Gastroesophageal sphincter (tissue), 4 donors: ENCODE data around the gene PRKG1. TPM values are rescaled to one million over a fixed set of nuclear protein-coding genes. Genes with fewer than 3 reads are reported as not detected.

Experiments
- ATAC-seq: fragments of 150-250 bp; one replicate; pipeline ENCODE4 v1.9.1; 2016; ENCODE audit warnings: mild to moderate bottlenecking, moderate library complexity
- H3K27ac ChIP-seq, 4 donors: fragments of 200-600 bp; sonication (generic) in 3 of 4; 1 replicate in 3 of 4; 2 replicates in 1 of 4; pipeline ENCODE4 v1.5.1; 2016 to 2019
- H3K27me3 ChIP-seq: fragments of 200-600 bp; sonication (generic); one replicate; pipeline ENCODE4 v1.5.1; 2019
- H3K36me3 ChIP-seq, 2 donors: fragments of 200-600 bp; sonication (generic); one replicate each; pipeline ENCODE4 v1.5.1; 2019; ENCODE audit warnings: control low read depth in 1 of 2
- H3K4me1 ChIP-seq, 3 donors: fragments of 200-600 bp; sonication (generic); 1 replicate in 2 of 3; 2 replicates in 1 of 3; pipeline ENCODE4 v1.5.1; 2016 to 2019; ENCODE audit warnings: control low read depth in 2 of 3
- H3K4me3 ChIP-seq, 2 donors: fragments of 200-600 bp; sonication (generic); one replicate each; pipeline ENCODE4 v1.5.1; 2019; ENCODE audit warnings: mild to moderate bottlenecking in 1 of 2, moderate library complexity in 1 of 2
- H3K9me3 ChIP-seq, 3 donors: fragments of 200-600 bp; sonication (generic); one replicate each; pipeline ENCODE4 v1.5.1; 2017 to 2019; ENCODE audit warnings: control low read depth in 2 of 3
- CTCF ChIP-seq, 4 experiments: fragments of 200-600 bp in 2 of 4; fragments of 450-650 bp in 2 of 4; sonication (generic) in 1 of 4; IDR thresholded peaks; one replicate each; pipeline ENCODE4 v1.5.1; 2017 to 2019; ENCODE audit warnings: antibody characterized with exemption in 4 of 4, mild to moderate bottlenecking in 2 of 4, moderate library complexity in 2 of 4
- EP300 ChIP-seq: sonication (generic); formaldehyde crosslinking; IDR thresholded peaks from one replicate; pipeline ENCODE4 v1.6.1; 2017; ENCODE audit warnings: antibody characterized with exemption, mild to moderate bottlenecking
- POLR2A ChIP-seq, 2 donors: fragments of 450-650 bp; IDR thresholded peaks; one replicate each; pipeline ENCODE4 v1.6.1; 2017; ENCODE audit warnings: antibody characterized with exemption in 2 of 2, mild to moderate bottlenecking in 2 of 2, moderate library complexity in 1 of 2
- POLR2AphosphoS5 ChIP-seq: sonication (generic); formaldehyde crosslinking; IDR thresholded peaks from one replicate; pipeline ENCODE4 v1.6.1; 2017; ENCODE audit warnings: antibody characterized with exemption
- WGBS, 2 donors: methylation state at CpG; one replicate each; pipeline ENCODE4 v1.1.5; 2018; ENCODE audit warnings: low coverage in 1 of 2; 5-methylcytosine and 5-hydroxymethylcytosine counted together
- total RNA-seq, 4 donors: library from RNA; depleted of rRNA; stranded (reverse); fragments of >200 nt; gene quantifications; one replicate each; pipeline ENCODE4 v1.1.0, GENCODE V29; 2016

Gene PRKG1
- total RNA-seq, 4 donors from 2014 or later: 27.5 to 73.2 (median 39.2) TPM

GRCh38 chr10:51479711-51480110 lies 405.4 kb downstream of the PRKG1 start:
- H3K36me3 ChIP-seq: no peaks in the 10 kb centered on the region
- no peaks in the 10 kb centered on the region for H3K4me1 ChIP-seq
- H3K27ac ChIP-seq: no peak overlapping the region
- ATAC-seq: no peak
- WGBS, 2 donors: 94 to 98% methylated on average over 3 of the region's 3 CpGs
- no peaks in the 10 kb centered on the region for H3K27me3 ChIP-seq
- H3K4me3 ChIP-seq: no peak overlapping the region
- no peak for TF ChIP-seq EP300
- no peak for TF ChIP-seq CTCF (IDR thresholded peaks at IDR 0.05)
- TF ChIP-seq POLR2A (IDR thresholded peaks at IDR 0.05): no peak
- no peak for TF ChIP-seq POLR2AphosphoS5
- H3K9me3 ChIP-seq: no peaks in the 10 kb centered on the region

- no peaks in the 10 kb centered on the region for H3K4me1 ChIP-seq
- no peak for TF ChIP-seq POLR2AphosphoS5
- no peak for TF ChIP-seq EP300
- TF ChIP-seq POLR2A (IDR thresholded peaks at IDR 0.05): no peak
- TF ChIP-seq CTCF (IDR thresholded peaks at IDR 0.05): no peak
- ATAC-seq: no peak
- H3K27ac ChIP-seq: no peak overlapping the region
- no peaks in the 10 kb centered on the region for H3K27me3 ChIP-seq
- no peak overlapping the region for H3K4me3 ChIP-seq
- no peaks in the 10 kb centered on the region for H3K36me3 ChIP-seq
- H3K9me3 ChIP-seq: no peaks in the 10 kb centered on the region
- 91 to 92% methylated on average over 5 of the region's 5 CpGs for WGBS, 2 donors
Measured at GRCh38 chr10:51485668-51486067, 411.4 kb downstream of the PRKG1 start.

GRCh38 chr10:51487576-51487975 lies 413.3 kb downstream of the PRKG1 start:
- TF ChIP-seq EP300 (no peak), POLR2AphosphoS5 (no peak), CTCF (IDR thresholded peaks at IDR 0.05) (no peak), POLR2A (IDR thresholded peaks at IDR 0.05) (no peak)
- H3K4me1 ChIP-seq: no peaks in the 10 kb centered on the region
- ATAC-seq: no peak
- 42 to 49% methylated on average over 4 to 5 of the region's 5 CpGs for WGBS, 2 donors
- no peak overlapping the region for H3K27ac ChIP-seq
- no peaks in the 10 kb centered on the region for H3K36me3 ChIP-seq
- no peaks in the 10 kb centered on the region for H3K9me3 ChIP-seq
- H3K4me3 ChIP-seq: no peak overlapping the region
- no peaks in the 10 kb centered on the region for H3K27me3 ChIP-seq

- no peaks in the 10 kb centered on the region for H3K4me1 ChIP-seq
- WGBS, 2 donors: 65 to 71% methylated on average over 4 to 5 of the region's 5 CpGs
- H3K27ac ChIP-seq: no peak overlapping the region
- H3K4me3 ChIP-seq: no peak overlapping the region
- H3K36me3 ChIP-seq: no peaks in the 10 kb centered on the region
- ATAC-seq: no peak
- H3K27me3 ChIP-seq: no peaks in the 10 kb centered on the region
- TF ChIP-seq EP300: no peak
- no peak for TF ChIP-seq CTCF (IDR thresholded peaks at IDR 0.05)
- no peak for TF ChIP-seq POLR2AphosphoS5
- TF ChIP-seq POLR2A (IDR thresholded peaks at IDR 0.05): no peak
- H3K9me3 ChIP-seq: no peaks in the 10 kb centered on the region
Measured at GRCh38 chr10:51488766-51489408, 414.6 kb downstream of the PRKG1 start.

- Histone ChIP-seq H3K9me3 (no peaks in the 10 kb centered on the region), H3K27me3 (no peaks in the 10 kb centered on the region), H3K36me3 (no peaks in the 10 kb centered on the region), H3K27ac (no peak overlapping the region), H3K4me1 (peaks cover 0 to 24% (median 0%) of the 10 kb centered on the region in 3 donors), H3K4me3 (no peak overlapping the region)
- 96 to 98% methylated on average over 2 of the region's 2 CpGs for WGBS, 2 donors
- TF ChIP-seq POLR2AphosphoS5 (no peak), POLR2A (IDR thresholded peaks at IDR 0.05) (no peak), EP300 (no peak), CTCF (IDR thresholded peaks at IDR 0.05) (no peak)
- no peak for ATAC-seq
Measured at GRCh38 chr10:51498424-51498823, 424.1 kb downstream of the PRKG1 start.
